Activated naive CD4-positive, alpha-beta T cell treated with anti-CD3 and anti-CD28 coated beads for 36 hours (primary cell): ENCODE measurements around the gene SEMA5B. TPM values are rescaled to one million over a fixed set of nuclear protein-coding genes. Genes with fewer than 3 reads are reported as not detected.

Source experiments
- CTCF ChIA-PET: fragments of 350-600 bp; sonication (Branson Sonifier 250); formaldehyde crosslinking; loops from one replicate; lab custom pipeline; 2021; ENCODE audit warnings: antibody characterized with exemption; lab: Charles Lee
- DNase-seq: peaks from one replicate; pipeline ENCODE4 v3.0.0-alpha.2; 2020
- H3K27ac Mint-ChIP-seq: one replicate; pipeline ENCODE4 v1.8.0; 2021; ENCODE audit warnings: mild to moderate bottlenecking, mixed read lengths
- H3K27me3 Mint-ChIP-seq: one replicate; pipeline ENCODE4 v1.8.0; 2021; ENCODE audit warnings: low read depth, mixed read lengths
- H3K36me3 Mint-ChIP-seq: one replicate; pipeline ENCODE4 v1.8.0; 2021; ENCODE audit warnings: low read depth, mixed read lengths
- H3K4me1 Mint-ChIP-seq: one replicate; pipeline ENCODE4 v1.8.0; 2021; ENCODE audit warnings: low read depth, mixed read lengths
- H3K4me3 Mint-ChIP-seq: one replicate; pipeline ENCODE4 v1.8.0; 2021; ENCODE audit warnings: mild to moderate bottlenecking, moderate library complexity, mixed read lengths
- H3K9me3 Mint-ChIP-seq: one replicate; pipeline ENCODE4 v1.8.0; 2021; ENCODE audit warnings: mixed read lengths
- intact Hi-C: fragments of 100-400 bp; cut with micrococcal nuclease; formaldehyde crosslinking; loops from one replicate; pipeline ENCODE4 v1.15.1; 2023
- total RNA-seq, 2 experiments: library from RNA; stranded (reverse); gene quantifications; one replicate each; pipeline ENCODE4 v1.2.3, GENCODE V29; 2021

Gene SEMA5B
- total RNA-seq, 2 experiments from 2014 or later: not detected

- DNase-seq: no peak
- intact Hi-C loops: no loop called here
- no peaks in the 10 kb centered on the region for H3K9me3 Mint-ChIP-seq
- no peak overlapping the region for H3K27ac Mint-ChIP-seq
- H3K36me3 Mint-ChIP-seq: no peaks in the 10 kb centered on the region
- H3K4me3 Mint-ChIP-seq: no peak overlapping the region
- CTCF ChIA-PET: no interaction called here
- H3K4me1 Mint-ChIP-seq: peaks cover 2% of the 10 kb centered on the region
- no peaks in the 10 kb centered on the region for H3K27me3 Mint-ChIP-seq
Observed at GRCh38 chr3:122880624-122881023, 146.9 kb downstream of the SEMA5B start.

GRCh38 chr3:122880173-122880572 is 147.4 kb downstream of the SEMA5B start:
- Mint-ChIP-seq H3K27ac (no peak overlapping the region), H3K27me3 (no peaks in the 10 kb centered on the region), H3K9me3 (no peaks in the 10 kb centered on the region), H3K36me3 (peaks cover 2% of the 10 kb centered on the region), H3K4me1 (peaks cover 3% of the 10 kb centered on the region), H3K4me3 (no peak overlapping the region)
- intact Hi-C loops: no loop called here
- DNase-seq: no peak
- CTCF ChIA-PET: no interaction called here

GRCh38 chr3:122875547-122876127 is 151.9 kb downstream of the SEMA5B start:
- peaks cover 2% of the 10 kb centered on the region for H3K9me3 Mint-ChIP-seq
- no peak overlapping the region for H3K4me3 Mint-ChIP-seq
- H3K27ac Mint-ChIP-seq: no peak overlapping the region
- DNase-seq: no peak
- peaks cover 11% of the 10 kb centered on the region for H3K36me3 Mint-ChIP-seq
- H3K4me1 Mint-ChIP-seq: peaks cover 7% of the 10 kb centered on the region
- no peaks in the 10 kb centered on the region for H3K27me3 Mint-ChIP-seq
- intact Hi-C loops: no loop called here
- CTCF ChIA-PET: interaction anchor here (0.6 kb wide), 1 partner anchor 31 kb away, joined by 4 read pairs; no protein-coding TSS in a partner anchor

- no peak overlapping the region for H3K27ac Mint-ChIP-seq
- DNase-seq: no peak
- H3K4me1 Mint-ChIP-seq: peaks cover 7% of the 10 kb centered on the region
- intact Hi-C loops: no loop called here
- peaks cover 11% of the 10 kb centered on the region for H3K36me3 Mint-ChIP-seq
- CTCF ChIA-PET: no interaction called here
- H3K27me3 Mint-ChIP-seq: no peaks in the 10 kb centered on the region
- no peak overlapping the region for H3K4me3 Mint-ChIP-seq
- H3K9me3 Mint-ChIP-seq: peaks cover 2% of the 10 kb centered on the region
Observed at GRCh38 chr3:122873741-122874515, 153.6 kb downstream of the SEMA5B start.

- H3K36me3 Mint-ChIP-seq: peaks cover 2% of the 10 kb centered on the region
- CTCF ChIA-PET: interaction anchor here (1.1 kb wide), 1 partner anchor 68 kb away, joined by 4 read pairs; no protein-coding TSS in a partner anchor
- H3K4me3 Mint-ChIP-seq: no peak overlapping the region
- no peak overlapping the region for H3K27ac Mint-ChIP-seq
- no peaks in the 10 kb centered on the region for H3K9me3 Mint-ChIP-seq
- DNase-seq: no peak
- no peaks in the 10 kb centered on the region for H3K27me3 Mint-ChIP-seq
- no peaks in the 10 kb centered on the region for H3K4me1 Mint-ChIP-seq
- intact Hi-C loops: no loop called here
Observed at GRCh38 chr3:122868322-122868721, 159.2 kb downstream of the SEMA5B start.

- intact Hi-C loops: no loop called here
- no peaks in the 10 kb centered on the region for H3K27me3 Mint-ChIP-seq
- no peak for DNase-seq
- CTCF ChIA-PET: no interaction called here
- no peak overlapping the region for H3K4me3 Mint-ChIP-seq
- peaks cover 2% of the 10 kb centered on the region for H3K36me3 Mint-ChIP-seq
- no peaks in the 10 kb centered on the region for H3K9me3 Mint-ChIP-seq
- H3K27ac Mint-ChIP-seq: no peak overlapping the region
- H3K4me1 Mint-ChIP-seq: no peaks in the 10 kb centered on the region
Observed at GRCh38 chr3:122864498-122864897, 163.1 kb downstream of the SEMA5B start.

GRCh38 chr3:122862381-122862780 is 165.2 kb downstream of the SEMA5B start:
- no peak overlapping the region for H3K27ac Mint-ChIP-seq
- CTCF ChIA-PET: no interaction called here
- H3K27me3 Mint-ChIP-seq: no peaks in the 10 kb centered on the region
- H3K9me3 Mint-ChIP-seq: no peaks in the 10 kb centered on the region
- H3K4me1 Mint-ChIP-seq: no peaks in the 10 kb centered on the region
- H3K36me3 Mint-ChIP-seq: peaks cover 2% of the 10 kb centered on the region
- H3K4me3 Mint-ChIP-seq: no peak overlapping the region
- no peak for DNase-seq
- intact Hi-C loops: no loop called here

Other genes with a start within 250 kb of the SEMA5B start
- gene HSPBAP1, start 233.9 kb downstream of the SEMA5B start, total RNA-seq: 1 to 10 TPM; 3.0 to 3.2 TPM
- gene SLC49A4, start 232.7 kb downstream of the SEMA5B start, total RNA-seq: 1 to 10 TPM; 1.4 to 1.7 TPM
- 10 to 100 TPM; 20.7 to 21.2 TPM for gene PDIA5, start 39.3 kb upstream of the SEMA5B start, total RNA-seq
- 10 to 100 TPM; 14.3 to 18.7 TPM for gene SEC22A, start 174.2 kb upstream of the SEMA5B start, total RNA-seq